ENCODE measurements around the gene ZSCAN20. TPM values are rescaled to one million over a fixed set of nuclear protein-coding genes. Genes with fewer than 3 reads are reported as not detected.

ZSCAN20 gene
- total RNA-seq, 4 donors from 2014 or later = 2.7 to 7.0 (median 4.2) TPM

- Histone ChIP-seq H3K27ac (no peak overlapping the region), H3K36me3 (no peaks in the 10 kb centered on the region), H3K9me3 (no peaks in the 10 kb centered on the region), H3K27me3 (no peaks in the 10 kb centered on the region), H3K4me1 (no peaks in the 10 kb centered on the region), H3K4me3 (no peak overlapping the region)
- intact Hi-C loops (cut with DNase I; ENCODE audit: low total_unique reads) (no loop called here), in situ Hi-C loops (cut with MboI; ENCODE audit: low sequenced_read_pairs in 4 of 4) (no loop called here)
- ATAC-seq = no peak
- no peak for TF ChIP-seq POLR2A (IDR thresholded peaks at IDR 0.05)
- TF ChIP-seq, protein P1, sequence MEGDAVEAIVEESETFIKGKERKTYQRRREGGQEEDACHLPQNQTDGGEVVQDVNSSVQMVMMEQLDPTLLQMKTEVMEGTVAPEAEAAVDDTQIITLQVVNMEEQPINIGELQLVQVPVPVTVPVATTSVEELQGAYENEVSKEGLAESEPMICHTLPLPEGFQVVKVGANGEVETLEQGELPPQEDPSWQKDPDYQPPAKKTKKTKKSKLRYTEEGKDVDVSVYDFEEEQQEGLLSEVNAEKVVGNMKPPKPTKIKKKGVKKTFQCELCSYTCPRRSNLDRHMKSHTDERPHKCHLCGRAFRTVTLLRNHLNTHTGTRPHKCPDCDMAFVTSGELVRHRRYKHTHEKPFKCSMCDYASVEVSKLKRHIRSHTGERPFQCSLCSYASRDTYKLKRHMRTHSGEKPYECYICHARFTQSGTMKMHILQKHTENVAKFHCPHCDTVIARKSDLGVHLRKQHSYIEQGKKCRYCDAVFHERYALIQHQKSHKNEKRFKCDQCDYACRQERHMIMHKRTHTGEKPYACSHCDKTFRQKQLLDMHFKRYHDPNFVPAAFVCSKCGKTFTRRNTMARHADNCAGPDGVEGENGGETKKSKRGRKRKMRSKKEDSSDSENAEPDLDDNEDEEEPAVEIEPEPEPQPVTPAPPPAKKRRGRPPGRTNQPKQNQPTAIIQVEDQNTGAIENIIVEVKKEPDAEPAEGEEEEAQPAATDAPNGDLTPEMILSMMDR (IDR thresholded peaks at IDR 0.05 in 4 of 5, conservative IDR thresholded peaks at IDR 0.05 in 1 of 5) = no peak
- DNase-seq = no peak
Observed at GRCh38 chr1:33516891-33517567, 44.6 kb downstream of the ZSCAN20 start.

DNA sequence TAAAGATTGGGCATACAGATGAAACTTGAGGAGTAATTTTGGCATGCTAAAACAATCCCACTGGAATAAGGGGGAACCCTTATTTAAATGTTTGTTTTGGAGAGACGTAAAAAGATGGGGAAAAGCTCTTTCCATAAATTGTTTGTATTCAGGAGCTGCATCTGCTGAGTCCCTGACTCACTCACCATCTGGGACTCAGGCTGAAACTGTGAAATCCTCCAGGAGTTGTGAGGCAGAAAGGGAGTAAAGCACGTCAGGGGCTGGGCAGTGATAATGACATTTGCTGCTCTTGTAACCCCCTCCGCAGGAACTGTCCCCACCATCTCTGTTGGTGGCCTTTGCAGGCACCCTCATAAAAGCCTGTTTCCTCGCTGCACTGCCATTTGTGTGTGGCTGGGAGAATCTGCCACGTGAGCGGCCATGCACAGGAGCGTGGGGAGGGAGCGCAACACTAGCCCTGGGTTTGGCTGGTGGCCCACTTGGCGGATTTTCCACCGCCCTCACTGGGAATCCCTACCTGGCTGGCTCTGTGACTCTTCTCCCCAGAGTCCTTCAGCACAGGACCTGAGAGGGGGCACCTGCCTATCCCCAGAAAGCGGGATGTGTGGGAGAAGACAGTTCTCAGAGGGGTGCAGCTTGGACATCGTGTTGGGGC lies 45.3 kb downstream of the ZSCAN20 start:
- no peak overlapping the region for H3K27ac ChIP-seq
- H3K27me3 ChIP-seq = no peaks in the 10 kb centered on the region
- ATAC-seq (no peak), DNase-seq (no peak)
- H3K36me3 ChIP-seq = no peaks in the 10 kb centered on the region
- TF ChIP-seq POLR2A (IDR thresholded peaks at IDR 0.05) = no peak
- TF ChIP-seq, protein P1 (IDR thresholded peaks at IDR 0.05 in 4 of 5, conservative IDR thresholded peaks at IDR 0.05 in 1 of 5) = no peak
- no peaks in the 10 kb centered on the region for H3K4me1 ChIP-seq
- H3K4me3 ChIP-seq = no peak overlapping the region
- in situ Hi-C loops (cut with MboI; ENCODE audit: low sequenced_read_pairs in 4 of 4) = no loop called here
- intact Hi-C loops (cut with DNase I; ENCODE audit: low total_unique reads) = no loop called here
- H3K9me3 ChIP-seq = no peaks in the 10 kb centered on the region

- Histone ChIP-seq H3K4me1 (no peaks in the 10 kb centered on the region), H3K9me3 (no peaks in the 10 kb centered on the region), H3K27me3 (no peaks in the 10 kb centered on the region), H3K27ac (no peak overlapping the region), H3K36me3 (no peaks in the 10 kb centered on the region), H3K4me3 (no peak overlapping the region)
- DNase-seq (no peak), ATAC-seq (no peak)
- TF ChIP-seq POLR2A (IDR thresholded peaks at IDR 0.05) = no peak
- TF ChIP-seq, protein P1 (IDR thresholded peaks at IDR 0.05 in 4 of 5, conservative IDR thresholded peaks at IDR 0.05 in 1 of 5) = no peak
- in situ Hi-C loops (cut with MboI; ENCODE audit: low sequenced_read_pairs in 4 of 4) (no loop called here), intact Hi-C loops (cut with DNase I; ENCODE audit: low total_unique reads) (no loop called here)
Observed at GRCh38 chr1:33519240-33519884, 46.9 kb downstream of the ZSCAN20 start.

- ATAC-seq = no peak
- TF ChIP-seq POLR2A (IDR thresholded peaks at IDR 0.05) = no peak
- TF ChIP-seq, protein P1 (IDR thresholded peaks at IDR 0.05 in 4 of 5, conservative IDR thresholded peaks at IDR 0.05 in 1 of 5) = no peak
- no peak overlapping the region for H3K27ac ChIP-seq
- H3K4me3 ChIP-seq = no peak overlapping the region
- H3K36me3 ChIP-seq = no peaks in the 10 kb centered on the region
- no peaks in the 10 kb centered on the region for H3K4me1 ChIP-seq
- in situ Hi-C loops (cut with MboI; ENCODE audit: low sequenced_read_pairs in 4 of 4) (no loop called here), intact Hi-C loops (cut with DNase I; ENCODE audit: low total_unique reads) (no loop called here)
- DNase-seq = no peak
- no peaks in the 10 kb centered on the region for H3K27me3 ChIP-seq
- H3K9me3 ChIP-seq = no peaks in the 10 kb centered on the region
Observed at GRCh38 chr1:33524586-33524985, 52.1 kb downstream of the ZSCAN20 start.

Data from gastrocnemius medialis (tissue), 4 donors.